Measurements from ENCODE around the gene GRPEL1.

- TF ChIP-seq CTCF (IDR thresholded peaks at IDR 0.05; ENCODE audit: low read depth, low read length, missing input control) (no peak), HNF4A (conservative IDR thresholded peaks at IDR 0.05) (no peak), SP1 (IDR thresholded peaks at IDR 0.05) (no peak), MAX (IDR thresholded peaks at IDR 0.05) (no peak), REST (IDR thresholded peaks at IDR 0.05) (no peak), RAD21 (IDR thresholded peaks at IDR 0.05) (no peak), FOXA1 (IDR thresholded peaks at IDR 0.05) (no peak), ZBTB33 (IDR thresholded peaks at IDR 0.05) (no peak)
These were observed 42.7 kb upstream of the GRPEL1 start for GRCh38 chr4:7110546-7110945.
